ENCODE data around the gene NR3C2. TPM values are rescaled to one million over a fixed set of nuclear protein-coding genes. Genes with fewer than 3 reads are reported as not detected.

NR3C2 gene
- total RNA-seq, 2 experiments from 2014 or later = 6.1 to 6.4 TPM

DNA sequence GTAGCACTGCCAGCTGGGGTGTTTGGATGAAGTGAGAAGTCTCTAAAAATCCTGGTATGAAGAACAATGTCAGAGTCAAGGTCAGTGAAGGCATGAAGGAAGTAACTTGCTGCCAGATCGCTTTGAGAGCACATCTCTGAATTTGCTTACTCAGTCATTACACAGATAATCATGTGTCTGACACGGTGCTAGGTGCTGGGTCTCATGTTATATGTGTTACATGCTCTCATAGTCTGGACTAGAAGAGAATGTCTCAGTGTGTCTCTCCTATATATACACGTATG lies 372.4 kb downstream of the NR3C2 start:
- POLR2A ChIA-PET = no interaction called here
- CTCF ChIA-PET = no interaction called here
- Mint-ChIP-seq H3K4me1 (ENCODE audit: low read depth) (peaks cover 7% of the 10 kb centered on the region), H3K27ac (no peak overlapping the region), H3K9me3 (peaks cover 9% of the 10 kb centered on the region), H3K4me3 (no peak overlapping the region), H3K36me3 (ENCODE audit: low read depth) (peaks cover 28% of the 10 kb centered on the region), H3K27me3 (no peaks in the 10 kb centered on the region)
- ATAC-seq (no peak), DNase-seq (no peak)
- intact Hi-C loops (cut with micrococcal nuclease) = no loop called here
- TF ChIP-seq, protein P1, sequence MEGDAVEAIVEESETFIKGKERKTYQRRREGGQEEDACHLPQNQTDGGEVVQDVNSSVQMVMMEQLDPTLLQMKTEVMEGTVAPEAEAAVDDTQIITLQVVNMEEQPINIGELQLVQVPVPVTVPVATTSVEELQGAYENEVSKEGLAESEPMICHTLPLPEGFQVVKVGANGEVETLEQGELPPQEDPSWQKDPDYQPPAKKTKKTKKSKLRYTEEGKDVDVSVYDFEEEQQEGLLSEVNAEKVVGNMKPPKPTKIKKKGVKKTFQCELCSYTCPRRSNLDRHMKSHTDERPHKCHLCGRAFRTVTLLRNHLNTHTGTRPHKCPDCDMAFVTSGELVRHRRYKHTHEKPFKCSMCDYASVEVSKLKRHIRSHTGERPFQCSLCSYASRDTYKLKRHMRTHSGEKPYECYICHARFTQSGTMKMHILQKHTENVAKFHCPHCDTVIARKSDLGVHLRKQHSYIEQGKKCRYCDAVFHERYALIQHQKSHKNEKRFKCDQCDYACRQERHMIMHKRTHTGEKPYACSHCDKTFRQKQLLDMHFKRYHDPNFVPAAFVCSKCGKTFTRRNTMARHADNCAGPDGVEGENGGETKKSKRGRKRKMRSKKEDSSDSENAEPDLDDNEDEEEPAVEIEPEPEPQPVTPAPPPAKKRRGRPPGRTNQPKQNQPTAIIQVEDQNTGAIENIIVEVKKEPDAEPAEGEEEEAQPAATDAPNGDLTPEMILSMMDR (IDR thresholded peaks at IDR 0.05) = no peak

DNA sequence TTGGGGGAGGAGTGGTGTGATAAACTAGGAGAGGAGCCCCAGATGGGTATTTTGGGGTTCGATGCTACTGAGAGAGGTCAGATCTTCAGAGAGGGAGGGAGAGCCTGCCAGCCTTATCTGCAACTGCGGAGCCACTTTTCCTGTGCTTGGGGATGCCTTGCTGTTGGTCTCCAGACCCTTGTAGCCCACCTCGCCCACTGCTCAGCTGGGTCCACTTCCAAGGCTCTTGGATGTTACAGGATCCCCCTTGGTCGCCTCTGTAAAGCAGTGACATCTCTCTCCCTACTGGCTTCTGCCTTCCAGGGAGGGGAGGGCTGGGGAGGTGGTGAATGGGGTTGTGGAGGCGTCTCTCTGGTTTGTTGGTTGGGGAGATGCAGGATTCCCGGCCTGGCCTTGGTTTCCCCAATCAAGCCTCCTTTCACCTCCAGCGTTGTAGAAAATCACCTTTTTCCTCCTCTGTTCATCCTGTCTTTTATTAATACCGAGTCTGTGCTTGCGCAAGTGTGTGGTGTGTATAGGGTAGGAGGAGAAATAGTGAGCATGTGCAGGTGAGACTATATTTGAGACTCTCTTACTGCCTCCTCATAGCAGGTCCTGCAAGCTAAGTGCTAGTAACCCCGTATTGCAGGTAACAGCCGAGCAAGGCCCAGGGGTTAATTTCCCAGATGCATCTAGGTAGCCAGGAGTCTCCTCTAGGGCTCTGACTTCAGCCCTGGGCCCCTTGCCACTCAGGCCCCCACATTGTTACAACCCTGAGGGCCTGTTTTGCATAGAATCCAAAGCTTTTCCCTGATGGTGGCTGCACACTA lies 372.9 kb downstream of the NR3C2 start:
- Mint-ChIP-seq H3K27ac (no peak overlapping the region), H3K27me3 (no peaks in the 10 kb centered on the region), H3K36me3 (ENCODE audit: low read depth) (peaks cover 24% of the 10 kb centered on the region), H3K9me3 (peaks cover 5% of the 10 kb centered on the region), H3K4me3 (no peak overlapping the region), H3K4me1 (ENCODE audit: low read depth) (peaks cover 7% of the 10 kb centered on the region)
- ChIA-PET POLR2A (no interaction called here), CTCF (no interaction called here)
- DNase-seq (no peak), ATAC-seq (no peak)
- intact Hi-C loops (cut with micrococcal nuclease) = no loop called here
- TF ChIP-seq, protein P1 (IDR thresholded peaks at IDR 0.05) = no peak

DNA sequence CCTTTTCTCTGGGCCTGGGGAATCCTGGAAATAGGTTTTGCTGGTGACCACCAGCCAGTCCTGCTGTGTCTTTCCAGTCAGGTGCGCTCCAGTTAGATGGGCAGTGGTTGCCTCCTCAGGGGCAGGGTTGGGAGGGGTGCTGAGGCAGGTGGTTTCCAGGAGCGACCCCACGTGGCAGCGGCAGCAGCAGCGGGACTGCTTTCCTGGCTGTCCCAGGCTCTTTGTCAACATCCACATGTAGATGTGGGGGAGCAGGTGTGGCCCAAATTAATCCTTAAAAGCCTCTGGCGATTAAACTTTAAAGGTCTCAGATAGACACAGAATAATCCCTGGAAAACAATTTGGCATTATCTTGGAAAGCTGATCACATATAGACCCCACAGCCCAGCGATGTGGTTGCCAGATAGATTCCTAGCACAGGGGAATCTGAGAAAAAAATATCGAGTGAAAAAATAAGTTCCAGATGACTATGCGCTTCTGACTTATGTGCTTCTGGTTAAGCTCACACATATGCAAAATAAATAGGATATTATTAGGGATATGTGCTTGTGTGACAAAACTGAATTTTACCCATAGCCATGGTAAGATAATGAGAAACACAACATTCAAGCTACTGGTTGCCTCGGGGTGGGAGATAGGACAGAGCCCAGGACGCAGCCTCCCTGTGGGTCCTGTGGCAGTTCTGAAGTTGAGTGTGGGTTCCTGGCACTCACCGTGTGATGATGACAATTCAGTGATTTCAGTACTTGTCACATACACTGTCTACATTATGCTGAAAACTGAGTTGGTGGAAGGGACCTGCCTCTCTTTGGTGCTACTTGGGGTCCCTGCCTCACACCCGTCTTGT lies 373.9 kb downstream of the NR3C2 start:
- ATAC-seq = peak; percentile 47
- H3K27me3 Mint-ChIP-seq = no peaks in the 10 kb centered on the region
- DNase-seq = no peak
- POLR2A ChIA-PET = no interaction called here
- peaks cover 7% of the 10 kb centered on the region for H3K4me1 Mint-ChIP-seq (ENCODE audit: low read depth)
- H3K27ac Mint-ChIP-seq = no peak overlapping the region
- TF ChIP-seq, protein P1 (IDR thresholded peaks at IDR 0.05) = no peak
- H3K4me3 Mint-ChIP-seq = no peak overlapping the region
- CTCF ChIA-PET = no interaction called here
- intact Hi-C loops (cut with micrococcal nuclease) = no loop called here
- H3K36me3 Mint-ChIP-seq (ENCODE audit: low read depth) = peaks cover 19% of the 10 kb centered on the region
- H3K9me3 Mint-ChIP-seq = no peaks in the 10 kb centered on the region

DNA sequence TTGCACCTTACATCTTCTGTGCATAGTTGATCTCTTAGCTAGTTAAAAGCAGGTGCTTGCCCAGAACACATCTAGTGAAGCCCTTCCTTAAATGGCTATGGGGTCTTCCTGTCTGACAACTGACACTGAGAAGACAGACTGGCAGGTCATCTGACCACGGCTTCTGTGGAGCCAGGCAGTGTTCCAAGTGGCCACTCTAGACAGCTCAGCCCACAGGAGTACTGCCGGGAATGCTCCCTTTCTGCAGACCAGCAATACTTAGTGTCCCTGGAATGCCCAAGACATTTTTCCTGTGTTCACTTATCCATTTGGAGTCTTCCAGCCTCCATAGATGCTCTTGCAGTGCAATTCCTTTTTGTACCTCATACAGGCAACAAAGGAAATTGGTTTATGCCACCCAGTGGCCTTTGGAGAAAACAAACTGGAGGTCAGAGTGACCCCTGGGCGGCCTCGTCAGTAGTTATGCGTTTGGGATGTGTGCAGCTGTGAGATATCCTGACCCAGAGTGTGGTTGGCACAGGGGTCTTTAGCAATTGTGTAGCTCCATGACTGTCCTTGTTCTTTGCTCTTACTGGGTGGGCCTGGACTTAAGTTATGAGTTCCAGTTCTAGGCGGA lies 374.8 kb downstream of the NR3C2 start:
- Mint-ChIP-seq H3K27me3 (no peaks in the 10 kb centered on the region), H3K4me3 (no peak overlapping the region)

More for the DNA sequence above, 374.8 kb downstream of the NR3C2 start:
- Mint-ChIP-seq H3K9me3 (no peaks in the 10 kb centered on the region), H3K27ac (no peak overlapping the region), H3K4me1 (ENCODE audit: low read depth) (peaks cover 7% of the 10 kb centered on the region), H3K36me3 (ENCODE audit: low read depth) (peaks cover 11% of the 10 kb centered on the region)
- intact Hi-C loops (cut with micrococcal nuclease) = no loop called here
- ChIA-PET CTCF (interaction anchor here (1.4 kb wide), 1 partner anchor 11 kb away, joined by 3 read pairs; no protein-coding TSS in a partner anchor), POLR2A (no interaction called here)
- TF ChIP-seq, protein P1 (IDR thresholded peaks at IDR 0.05) = no peak
- ATAC-seq (no peak), DNase-seq (no peak)
